Measurements from ENCODE around the gene EEIG1. TPM values are rescaled to one million over a fixed set of nuclear protein-coding genes. Genes with fewer than 3 reads are reported as not detected.

Gene EEIG1
- total RNA-seq, 2 experiments from 2014 or later = 50.7 to 58.0 TPM

- peak overlapping the region; percentile 96 for H3K4me3 Mint-ChIP-seq
- peaks cover 16% of the 10 kb centered on the region for H3K36me3 Mint-ChIP-seq
- peak overlapping the region; percentile 84 for H3K27ac Mint-ChIP-seq
- no peaks in the 10 kb centered on the region for H3K27me3 Mint-ChIP-seq
- no peaks in the 10 kb centered on the region for H3K9me3 Mint-ChIP-seq
- ChIA-PET POLR2A (interaction anchor here (0.5 to 7.1 kb wide), 6 partner anchors 9 to 90 kb away, joined by 3 to 45 read pairs (median 18); no protein-coding TSS in a partner anchor), CTCF (interaction anchor here (1.1 to 12.2 kb wide), 9 partner anchors 10 to 137 kb away, joined by 3 to 106 read pairs (median 6); no protein-coding TSS in a partner anchor)
- peak; percentile 55 for DNase-seq
- intact Hi-C loops (cut with micrococcal nuclease) = no loop called here
- peaks cover 51% of the 10 kb centered on the region for H3K4me1 Mint-ChIP-seq (ENCODE audit: low read depth)
Observed at GRCh38 chr9:127980060-127980705, 606 bp downstream of the EEIG1 start.

GRCh38 chr9:127979333-127980059 is 1.3 kb downstream of the EEIG1 start:
- ChIA-PET POLR2A (interaction anchor here (0.5 to 7.1 kb wide), 6 partner anchors 8 to 215 kb away, joined by 3 to 45 read pairs (median 17); no protein-coding TSS in a partner anchor), CTCF (interaction anchor here (0.7 to 12.2 kb wide), 9 partner anchors 9 to 138 kb away, joined by 3 to 106 read pairs (median 6); no protein-coding TSS in a partner anchor)
- H3K27me3 Mint-ChIP-seq = no peaks in the 10 kb centered on the region
- no peaks in the 10 kb centered on the region for H3K9me3 Mint-ChIP-seq
- no peak for DNase-seq
- peak overlapping the region; percentile 84 for H3K27ac Mint-ChIP-seq
- H3K36me3 Mint-ChIP-seq = peaks cover 16% of the 10 kb centered on the region
- H3K4me1 Mint-ChIP-seq (ENCODE audit: low read depth) = peaks cover 57% of the 10 kb centered on the region
- H3K4me3 Mint-ChIP-seq = peak overlapping the region; percentile 96
- intact Hi-C loops (cut with micrococcal nuclease) = loop anchor here (1.0 to 5.0 kb wide), 2 partner anchors 9 to 207 kb away; no protein-coding TSS in a partner anchor

DNA sequence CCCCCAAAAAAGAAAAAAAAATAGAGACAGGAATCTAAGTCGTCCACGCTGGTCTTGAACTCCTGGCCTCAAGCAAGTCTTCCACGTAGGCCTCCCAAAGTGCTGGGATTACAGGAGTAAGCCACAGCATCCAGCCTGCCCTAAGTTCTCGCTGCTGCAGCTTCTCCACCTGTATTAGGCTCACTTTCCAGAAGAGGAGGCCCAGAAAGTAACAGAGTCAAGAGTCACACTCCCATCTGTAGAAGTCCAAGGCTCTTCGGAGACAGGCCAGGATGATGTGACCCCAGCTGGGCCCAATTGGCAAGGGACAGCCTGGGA is 1.8 kb downstream of the EEIG1 start:
- intact Hi-C loops (cut with micrococcal nuclease) = loop anchor here (1.0 to 5.0 kb wide), 2 partner anchors 9 to 207 kb away; no protein-coding TSS in a partner anchor
- Mint-ChIP-seq H3K27me3 (no peaks in the 10 kb centered on the region), H3K4me3 (peak overlapping the region; percentile 96), H3K36me3 (peaks cover 16% of the 10 kb centered on the region), H3K9me3 (no peaks in the 10 kb centered on the region), H3K27ac (peak overlapping the region; percentile 84), H3K4me1 (ENCODE audit: low read depth) (peaks cover 61% of the 10 kb centered on the region)
- CTCF ChIA-PET = interaction anchor here (0.7 to 12.2 kb wide), 7 partner anchors 20 to 137 kb away, joined by 3 to 106 read pairs (median 25); no protein-coding TSS in a partner anchor
- DNase-seq = no peak
- POLR2A ChIA-PET = interaction anchor here (0.5 to 7.1 kb wide), 5 partner anchors 8 to 214 kb away, joined by 3 to 45 read pairs (median 29); no protein-coding TSS in a partner anchor

DNA sequence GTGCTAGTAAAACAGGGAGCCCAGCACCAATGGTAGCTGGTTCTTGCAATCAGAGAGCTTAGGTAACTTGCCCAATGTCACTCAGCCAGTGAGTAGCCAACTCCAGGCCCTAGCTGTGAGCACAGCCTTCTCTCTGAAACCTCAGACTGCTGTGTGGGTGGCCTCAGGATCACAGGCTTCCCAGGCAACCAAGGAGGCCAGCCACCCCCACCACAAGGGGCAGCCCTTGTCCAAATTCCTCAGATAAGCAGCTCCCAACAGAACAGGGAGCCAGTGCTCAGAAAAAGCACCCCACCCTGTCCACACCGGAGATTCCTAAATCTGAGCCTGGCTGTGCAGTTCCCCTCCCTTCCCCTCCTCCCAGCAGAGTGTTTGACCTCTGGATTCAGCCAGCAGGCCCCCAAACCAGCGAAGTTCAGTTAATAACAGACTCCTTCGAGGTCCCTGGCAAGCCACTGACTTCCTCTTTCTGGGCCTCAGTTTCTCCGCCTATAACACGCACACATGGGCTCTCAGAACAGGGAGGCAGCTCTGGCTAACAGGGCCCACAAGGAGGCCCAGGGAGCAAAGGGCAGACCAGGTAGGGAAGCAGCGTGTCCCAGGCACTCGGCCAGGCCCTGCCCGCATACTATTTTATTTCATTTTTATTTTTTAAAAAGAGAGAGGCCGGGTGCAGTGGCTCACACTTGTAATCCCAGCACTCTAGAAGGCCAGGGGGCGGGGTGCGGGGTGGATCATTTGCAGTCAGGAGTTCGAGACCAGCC is 2.7 kb downstream of the EEIG1 start:
- H3K27me3 Mint-ChIP-seq = no peaks in the 10 kb centered on the region
- peaks cover 62% of the 10 kb centered on the region for H3K4me1 Mint-ChIP-seq (ENCODE audit: low read depth)
- ChIA-PET POLR2A (interaction anchor here (0.8 to 7.1 kb wide), 6 partner anchors 7 to 116 kb away, joined by 3 to 45 read pairs (median 16); no protein-coding TSS in a partner anchor), CTCF (interaction anchor here (1.4 to 12.2 kb wide), 5 partner anchors 24 to 57 kb away, joined by 5 to 106 read pairs (median 29); no protein-coding TSS in a partner anchor)
- H3K36me3 Mint-ChIP-seq = peaks cover 16% of the 10 kb centered on the region
- peak overlapping the region; percentile 96 for H3K4me3 Mint-ChIP-seq
- DNase-seq = peak; percentile 56
- intact Hi-C loops (cut with micrococcal nuclease) = loop anchor here (1.0 to 5.0 kb wide), 3 partner anchors 23 to 206 kb away; no protein-coding TSS in a partner anchor
- H3K9me3 Mint-ChIP-seq = no peaks in the 10 kb centered on the region
- H3K27ac Mint-ChIP-seq = peak overlapping the region; percentile 88

DNA sequence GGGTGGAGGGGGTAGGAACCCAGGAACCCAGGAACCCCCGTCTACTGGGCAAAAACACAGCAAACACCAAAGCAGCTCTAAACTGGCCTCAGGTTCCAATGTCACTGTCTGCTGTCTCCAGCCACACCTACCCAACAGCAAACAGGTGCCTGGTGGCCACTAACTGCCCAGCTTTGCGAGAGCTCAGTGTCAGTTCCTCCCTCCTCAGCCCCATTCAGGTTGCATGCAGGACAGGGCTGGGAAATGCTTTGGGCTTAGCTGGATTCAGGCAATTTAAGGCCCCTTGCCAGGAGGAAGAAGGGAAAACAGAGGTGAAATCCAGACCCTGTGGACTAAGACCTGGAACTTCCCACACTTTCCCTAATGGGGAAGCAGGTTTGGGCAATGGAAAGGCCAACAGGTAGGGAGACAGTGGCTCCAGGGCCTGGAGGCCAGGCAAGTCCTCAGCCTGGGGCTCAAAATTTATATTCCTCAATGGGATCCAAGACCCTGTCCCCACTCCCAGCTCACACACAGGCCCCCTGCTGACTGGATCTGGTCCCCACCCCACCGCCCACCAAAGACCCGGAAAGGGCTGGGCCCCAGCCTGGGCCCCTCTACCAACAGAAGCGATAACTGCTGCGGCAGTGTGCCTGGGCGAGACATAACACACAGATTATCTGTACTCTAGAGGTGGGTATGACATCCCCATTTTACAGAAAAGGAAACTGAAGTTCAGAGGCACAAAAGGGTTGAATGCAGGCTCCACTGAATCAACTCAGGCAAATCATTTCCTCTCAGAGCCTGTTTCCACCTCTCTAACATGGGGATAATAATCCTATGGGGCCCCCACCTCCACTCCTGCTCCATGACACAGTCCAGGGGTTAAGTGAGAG is 3.5 kb downstream of the EEIG1 start:
- peak; percentile 59 for DNase-seq
- peaks cover 16% of the 10 kb centered on the region for H3K36me3 Mint-ChIP-seq
- peak overlapping the region; percentile 96 for H3K4me3 Mint-ChIP-seq
- H3K9me3 Mint-ChIP-seq = no peaks in the 10 kb centered on the region
- ChIA-PET POLR2A (interaction anchor here (0.8 to 7.1 kb wide), 5 partner anchors 22 to 117 kb away, joined by 3 to 45 read pairs (median 3); no protein-coding TSS in a partner anchor), CTCF (interaction anchor here (1.3 to 12.2 kb wide), 6 partner anchors 23 to 57 kb away, joined by 3 to 106 read pairs (median 27); no protein-coding TSS in a partner anchor)
- peak overlapping the region; percentile 88 for H3K27ac Mint-ChIP-seq
- peaks cover 65% of the 10 kb centered on the region for H3K4me1 Mint-ChIP-seq (ENCODE audit: low read depth)
- intact Hi-C loops (cut with micrococcal nuclease) = loop anchor here (1.0 to 5.0 kb wide), 3 partner anchors 22 to 205 kb away; no protein-coding TSS in a partner anchor
- H3K27me3 Mint-ChIP-seq = no peaks in the 10 kb centered on the region

DNA sequence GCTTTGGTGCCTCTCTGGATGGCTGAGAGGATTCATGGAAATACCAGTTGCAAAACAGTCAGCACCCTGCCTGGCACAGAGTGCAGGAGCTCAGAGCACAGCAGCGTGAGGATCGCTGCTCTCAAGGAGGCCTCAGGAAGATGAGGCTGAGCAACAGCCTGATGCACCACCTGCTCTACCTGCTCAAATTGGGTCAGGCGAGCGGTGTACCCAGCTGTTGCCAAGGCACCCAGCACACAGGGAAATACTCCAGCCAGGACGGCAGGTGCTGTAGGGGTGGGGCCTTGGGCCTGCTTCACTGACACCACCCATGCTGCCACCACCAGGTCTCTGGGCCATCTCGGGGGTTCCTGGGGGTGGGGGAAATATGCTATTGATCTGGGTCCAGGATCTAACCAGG is 4.3 kb downstream of the EEIG1 start:
- Mint-ChIP-seq H3K36me3 (peaks cover 16% of the 10 kb centered on the region), H3K9me3 (no peaks in the 10 kb centered on the region), H3K4me3 (peak overlapping the region; percentile 96), H3K4me1 (ENCODE audit: low read depth) (peaks cover 67% of the 10 kb centered on the region), H3K27ac (peak overlapping the region; percentile 88), H3K27me3 (no peaks in the 10 kb centered on the region)
- intact Hi-C loops (cut with micrococcal nuclease) = loop anchor here (5.0 kb wide), 1 partner anchor 204 kb away; no protein-coding TSS in a partner anchor
- CTCF ChIA-PET = interaction anchor here (0.7 to 12.2 kb wide), 6 partner anchors 21 to 58 kb away, joined by 3 to 106 read pairs (median 16); no protein-coding TSS in a partner anchor
- POLR2A ChIA-PET = interaction anchor here (1.4 to 7.1 kb wide), 4 partner anchors 21 to 118 kb away, joined by 3 to 45 read pairs (median 17); no protein-coding TSS in a partner anchor
- no peak for DNase-seq

DNA sequence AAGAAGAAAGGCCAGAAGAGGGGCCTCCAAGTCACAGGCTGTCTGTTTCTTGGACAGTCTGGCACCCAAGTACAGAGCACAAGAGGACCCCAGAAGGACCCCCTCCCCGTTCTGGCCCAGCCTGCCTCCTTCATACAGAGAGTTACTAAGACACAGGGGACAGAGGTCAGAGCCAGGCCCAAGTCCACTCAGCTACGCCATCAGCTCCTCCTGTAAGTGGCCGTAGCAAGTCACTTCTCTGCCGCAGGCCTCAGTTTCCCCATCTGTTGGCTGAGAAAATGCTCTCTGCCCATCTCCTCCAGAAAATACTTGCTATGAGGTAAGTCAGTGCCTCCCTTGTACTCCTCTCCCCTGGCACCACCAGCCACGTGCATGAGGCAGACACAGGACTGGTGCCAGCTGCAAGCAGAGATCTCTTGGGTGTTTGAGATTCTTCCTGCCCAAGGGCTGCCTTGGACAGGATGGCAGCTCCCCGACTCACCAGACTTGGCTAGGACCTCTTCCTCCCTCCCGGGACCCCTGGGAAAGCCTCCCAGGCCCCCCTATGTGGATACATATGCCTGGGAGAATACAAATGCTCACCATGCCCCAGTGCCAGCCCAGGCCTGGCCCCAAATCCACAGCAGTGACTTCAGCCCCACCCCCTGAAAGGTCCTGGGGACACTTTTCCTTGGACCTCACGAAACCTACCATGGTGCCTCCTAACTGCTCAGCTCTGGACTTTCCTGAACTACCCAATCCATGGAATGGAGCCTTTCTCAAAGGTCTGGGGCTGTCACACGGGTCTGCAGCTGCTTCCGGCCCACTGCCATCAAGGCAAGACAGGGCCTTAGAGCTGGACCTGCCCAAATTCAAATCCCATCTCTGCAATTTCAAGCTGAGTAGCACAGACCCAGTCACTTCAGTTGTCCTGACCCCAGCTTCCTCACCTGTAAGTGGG is 5.1 kb downstream of the EEIG1 start:
- POLR2A ChIA-PET = interaction anchor here (1.4 to 7.1 kb wide), 4 partner anchors 20 to 119 kb away, joined by 3 to 45 read pairs (median 18); no protein-coding TSS in a partner anchor
- Mint-ChIP-seq H3K36me3 (peaks cover 16% of the 10 kb centered on the region), H3K27ac (peak overlapping the region; percentile 88), H3K4me1 (ENCODE audit: low read depth) (peaks cover 72% of the 10 kb centered on the region), H3K4me3 (peak overlapping the region; percentile 96), H3K27me3 (no peaks in the 10 kb centered on the region), H3K9me3 (no peaks in the 10 kb centered on the region)
- intact Hi-C loops (cut with micrococcal nuclease) = loop anchor here (5.0 kb wide), 1 partner anchor 203 kb away; no protein-coding TSS in a partner anchor
- CTCF ChIA-PET = interaction anchor here (0.7 to 12.2 kb wide), 8 partner anchors 20 to 59 kb away, joined by 3 to 106 read pairs (median 4); no protein-coding TSS in a partner anchor
- DNase-seq = no peak

DNA sequence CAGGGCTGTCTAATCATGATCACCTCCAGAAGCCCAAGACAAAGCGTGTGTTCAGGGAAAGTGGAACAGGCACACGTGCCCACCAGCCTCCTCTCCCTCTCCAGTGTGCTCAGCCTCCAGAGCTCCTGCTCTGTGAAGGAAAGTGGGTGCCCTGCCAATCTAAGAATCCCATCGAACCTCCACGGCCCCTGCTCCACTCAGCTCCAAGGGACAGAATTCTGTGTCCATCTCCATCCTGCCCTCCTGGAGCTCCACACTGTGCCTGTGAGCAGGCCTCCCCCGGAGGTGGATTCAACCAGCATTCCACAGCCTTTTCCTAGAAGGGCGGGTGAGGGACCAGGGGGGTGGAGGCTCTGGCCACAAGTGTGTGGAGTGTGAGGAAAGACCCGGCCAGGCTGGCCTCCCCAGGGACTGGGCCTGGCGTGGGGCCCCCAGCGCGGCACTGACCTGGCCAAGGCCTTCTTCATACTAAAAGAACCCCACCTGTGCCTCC is 6.0 kb downstream of the EEIG1 start:
- H3K27me3 Mint-ChIP-seq = no peaks in the 10 kb centered on the region
- ChIA-PET POLR2A (interaction anchor here (1.8 to 7.1 kb wide), 3 partner anchors 19 to 119 kb away, joined by 6 to 45 read pairs (median 6); no protein-coding TSS in a partner anchor), CTCF (interaction anchor here (1.1 to 12.2 kb wide), 5 partner anchors 20 to 60 kb away, joined by 4 to 106 read pairs (median 11); no protein-coding TSS in a partner anchor)
- peaks cover 15% of the 10 kb centered on the region for H3K36me3 Mint-ChIP-seq
- DNase-seq = no peak
- peak overlapping the region; percentile 88 for H3K27ac Mint-ChIP-seq
- peak overlapping the region; percentile 96 for H3K4me3 Mint-ChIP-seq
- no peaks in the 10 kb centered on the region for H3K9me3 Mint-ChIP-seq
- intact Hi-C loops (cut with micrococcal nuclease) = loop anchor here (5.0 kb wide), 3 partner anchors 32 to 203 kb away; partner anchors contain the start of gene CDK9
- peaks cover 79% of the 10 kb centered on the region for H3K4me1 Mint-ChIP-seq (ENCODE audit: low read depth)
